ENCODE results near the gene PPP2R2B. TPM values are rescaled to one million over a fixed set of nuclear protein-coding genes. Genes with fewer than 3 reads are reported as not detected.

PPP2R2B gene
- total and polyA plus RNA-seq, 7 donors, result 0.03 to 0.71 (median 0.11) TPM; not detected in 1

- no peaks in the 10 kb centered on the region for H3K27me3 ChIP-seq (ENCODE audit: insufficient read depth in 3 of 3, low read length in 2 of 3)
- H3K9me3 ChIP-seq, result no peaks in the 10 kb centered on the region
- no peak for TF ChIP-seq CTCF (IDR thresholded peaks at IDR 0.05)
- H3K4me3 ChIP-seq, result no peak overlapping the region
- no peak for ATAC-seq
- no peak for DNase-seq
- no peak overlapping the region for H3K27ac ChIP-seq
- no peaks in the 10 kb centered on the region for H3K4me1 ChIP-seq
- no peaks in the 10 kb centered on the region for H3K36me3 ChIP-seq (ENCODE audit: insufficient read depth in 1 of 2, low read depth in 1 of 2)
- intact Hi-C loops (cut with DNase I), result no loop called here
These were observed 296.4 kb downstream of the PPP2R2B start for GRCh38 chr5:146582051-146582596.

GRCh38 chr5:146580237-146580636 lies 298.3 kb downstream of the PPP2R2B start:
- TF ChIP-seq CTCF (IDR thresholded peaks at IDR 0.05), result no peak

GRCh38 chr5:146574713-146575112 lies 303.8 kb downstream of the PPP2R2B start:
- WGBS, 3 donors, result 67 to 94% (median 69%) methylated on average over 1 of the region's 1 CpG
- no peak for TF ChIP-seq CTCF (IDR thresholded peaks at IDR 0.05)
- no peak for DNase-seq
- Histone ChIP-seq H3K4me1 (no peaks in the 10 kb centered on the region), H3K27ac (no peak overlapping the region), H3K4me3 (no peak overlapping the region), H3K9me3 (no peaks in the 10 kb centered on the region), H3K36me3 (ENCODE audit: insufficient read depth in 1 of 2, low read depth in 1 of 2) (no peaks in the 10 kb centered on the region), H3K27me3 (ENCODE audit: insufficient read depth in 3 of 3, low read length in 2 of 3) (no peaks in the 10 kb centered on the region)
- intact Hi-C loops (cut with DNase I), result no loop called here
- no peak for ATAC-seq

More at GRCh38 chr5:146580237-146580636, 298.3 kb downstream of the PPP2R2B start:
- ATAC-seq (no peak), DNase-seq (no peak)
- no peaks in the 10 kb centered on the region for H3K9me3 ChIP-seq
- no peaks in the 10 kb centered on the region for H3K4me1 ChIP-seq
- no peak overlapping the region for H3K4me3 ChIP-seq
- no peak overlapping the region for H3K27ac ChIP-seq
- no peaks in the 10 kb centered on the region for H3K27me3 ChIP-seq (ENCODE audit: insufficient read depth in 3 of 3, low read length in 2 of 3)
- WGBS, 3 donors, result 74 to 86% (median 77%) methylated on average over 3 of the region's 3 CpGs
- H3K36me3 ChIP-seq (ENCODE audit: insufficient read depth in 1 of 2, low read depth in 1 of 2), result no peaks in the 10 kb centered on the region
- intact Hi-C loops (cut with DNase I), result no loop called here

- DNase-seq, result no peak
- H3K27me3 ChIP-seq (ENCODE audit: insufficient read depth in 3 of 3, low read length in 2 of 3), result no peaks in the 10 kb centered on the region
- H3K9me3 ChIP-seq, result no peaks in the 10 kb centered on the region
- no peak overlapping the region for H3K4me3 ChIP-seq
- no peaks in the 10 kb centered on the region for H3K4me1 ChIP-seq
- H3K36me3 ChIP-seq (ENCODE audit: insufficient read depth in 1 of 2, low read depth in 1 of 2), result no peaks in the 10 kb centered on the region
- intact Hi-C loops (cut with DNase I), result no loop called here
- no peak for TF ChIP-seq CTCF (IDR thresholded peaks at IDR 0.05)
- no peak for ATAC-seq
- WGBS, 3 donors, result 84 to 88% (median 86%) methylated on average over 2 of the region's 2 CpGs
- no peak overlapping the region for H3K27ac ChIP-seq
These were observed 310.4 kb downstream of the PPP2R2B start for GRCh38 chr5:146568161-146568560.

- Histone ChIP-seq H3K4me1 (no peaks in the 10 kb centered on the region), H3K9me3 (no peaks in the 10 kb centered on the region), H3K27ac (no peak overlapping the region), H3K27me3 (ENCODE audit: insufficient read depth in 3 of 3, low read length in 2 of 3) (no peaks in the 10 kb centered on the region), H3K36me3 (ENCODE audit: insufficient read depth in 1 of 2, low read depth in 1 of 2) (no peaks in the 10 kb centered on the region), H3K4me3 (no peak overlapping the region)
- peak; percentile 14 for TF ChIP-seq CTCF (IDR thresholded peaks at IDR 0.05)
- DNase-seq, result no peak
- WGBS, 3 donors, result 15 to 22% (median 16%) methylated on average over 7 of the region's 7 CpGs
- peak in 2 of 4 donors; percentile 42 to 54 for ATAC-seq
- intact Hi-C loops (cut with DNase I), result no loop called here
These were observed 312.7 kb downstream of the PPP2R2B start for GRCh38 chr5:146565764-146566367.
